ENCODE data around the gene USP24. TPM values are rescaled to one million over a fixed set of nuclear protein-coding genes. Genes with fewer than 3 reads are reported as not detected.

USP24 gene
- total and polyA plus RNA-seq, 11 donors = 13.9 to 53.7 (median 35.4) TPM

DNA sequence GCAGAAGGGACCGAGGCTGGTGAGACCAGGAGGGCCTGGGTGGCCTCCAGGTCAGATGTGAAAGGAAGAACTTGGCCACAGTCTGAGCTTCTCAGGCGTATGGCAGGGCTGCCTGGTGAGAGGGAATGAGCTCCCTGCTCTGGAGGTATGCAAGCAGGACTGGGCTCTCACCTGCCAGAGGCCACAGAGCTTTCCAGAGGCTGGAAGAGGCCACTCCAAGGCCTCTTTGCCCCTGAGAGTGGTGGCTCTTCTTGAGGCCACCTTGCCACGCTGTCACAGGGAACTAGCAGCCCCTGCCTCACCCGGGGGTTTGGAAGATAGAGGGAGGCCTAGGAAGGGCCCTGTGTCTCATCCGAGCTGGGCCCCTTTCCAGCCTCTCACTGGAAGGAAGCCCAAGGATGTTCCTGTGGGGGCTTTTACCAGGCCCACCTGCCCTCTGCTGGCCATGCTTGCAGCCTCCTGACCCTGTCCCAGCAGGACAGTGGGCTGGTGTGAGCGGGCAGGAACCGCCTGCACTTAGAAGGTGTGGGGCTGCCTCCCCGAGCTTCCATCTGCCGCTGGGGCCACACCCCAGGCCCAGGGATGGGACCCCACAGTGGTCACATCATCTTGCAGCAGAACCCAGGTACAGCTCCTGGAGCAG lies 165.8 kb downstream of the USP24 start:
- WGBS, 4 donors = 64 to 74% (median 66%) methylated on average over 5 to 9 of the region's 9 CpGs

DNA sequence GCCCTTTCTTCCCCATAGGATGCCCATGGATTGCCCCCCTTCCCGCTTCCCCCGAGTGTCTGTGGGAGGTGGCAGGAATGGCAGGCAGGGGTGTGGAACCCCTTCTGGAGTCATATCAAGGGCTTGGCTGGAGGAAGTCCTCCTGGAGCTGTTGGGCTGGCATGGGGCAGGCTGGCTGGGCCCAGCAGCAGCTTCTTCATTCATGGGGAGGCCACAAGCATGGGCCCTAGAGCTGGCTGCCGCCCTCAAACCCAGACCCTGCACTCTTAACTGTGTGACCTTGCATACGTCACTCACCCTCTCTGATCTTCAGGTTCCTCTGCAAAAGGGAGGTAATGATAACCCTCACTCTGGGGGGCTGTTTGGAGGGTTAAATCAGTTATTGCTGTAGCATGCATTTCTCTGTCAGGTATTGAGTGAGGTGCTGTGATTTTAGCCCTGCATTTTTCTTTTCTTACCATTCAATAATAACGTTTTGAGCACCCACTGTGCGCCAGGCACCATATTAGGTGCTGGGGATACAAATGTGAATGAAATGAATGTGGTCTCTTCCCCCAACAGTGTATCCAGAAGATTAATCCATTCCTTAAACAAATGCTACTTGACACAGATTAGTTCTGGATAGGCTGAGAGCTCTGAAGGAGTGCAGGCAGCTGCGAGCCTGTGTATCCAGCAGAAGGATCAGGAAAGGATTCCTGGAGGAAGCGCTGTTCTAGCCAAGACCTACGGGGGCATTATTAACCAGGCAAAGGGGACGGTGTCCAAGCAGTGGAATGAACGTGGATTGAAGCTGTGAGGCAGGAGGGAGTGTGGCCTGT lies 166.5 kb downstream of the USP24 start:
- TF ChIP-seq POLR2A (IDR thresholded peaks at IDR 0.05) = no peak
- TF ChIP-seq, protein P1, sequence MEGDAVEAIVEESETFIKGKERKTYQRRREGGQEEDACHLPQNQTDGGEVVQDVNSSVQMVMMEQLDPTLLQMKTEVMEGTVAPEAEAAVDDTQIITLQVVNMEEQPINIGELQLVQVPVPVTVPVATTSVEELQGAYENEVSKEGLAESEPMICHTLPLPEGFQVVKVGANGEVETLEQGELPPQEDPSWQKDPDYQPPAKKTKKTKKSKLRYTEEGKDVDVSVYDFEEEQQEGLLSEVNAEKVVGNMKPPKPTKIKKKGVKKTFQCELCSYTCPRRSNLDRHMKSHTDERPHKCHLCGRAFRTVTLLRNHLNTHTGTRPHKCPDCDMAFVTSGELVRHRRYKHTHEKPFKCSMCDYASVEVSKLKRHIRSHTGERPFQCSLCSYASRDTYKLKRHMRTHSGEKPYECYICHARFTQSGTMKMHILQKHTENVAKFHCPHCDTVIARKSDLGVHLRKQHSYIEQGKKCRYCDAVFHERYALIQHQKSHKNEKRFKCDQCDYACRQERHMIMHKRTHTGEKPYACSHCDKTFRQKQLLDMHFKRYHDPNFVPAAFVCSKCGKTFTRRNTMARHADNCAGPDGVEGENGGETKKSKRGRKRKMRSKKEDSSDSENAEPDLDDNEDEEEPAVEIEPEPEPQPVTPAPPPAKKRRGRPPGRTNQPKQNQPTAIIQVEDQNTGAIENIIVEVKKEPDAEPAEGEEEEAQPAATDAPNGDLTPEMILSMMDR (IDR thresholded peaks at IDR 0.05) = no peak
- H3K27ac ChIP-seq = no peak overlapping the region
- WGBS, 4 donors = 87 to 93% (median 89%) methylated on average over 11 of the region's 11 CpGs
- H3K9me3 ChIP-seq = no peaks in the 10 kb centered on the region
- ATAC-seq = no peak
- no peak for DNase-seq
- intact Hi-C loops (cut with DNase I) = no loop called here
- H3K4me3 ChIP-seq = no peak overlapping the region
- no peaks in the 10 kb centered on the region for H3K27me3 ChIP-seq
- H3K4me1 ChIP-seq = peaks cover 0 to 26% (median 5%) of the 10 kb centered on the region in 12 donors
- no peaks in the 10 kb centered on the region for H3K36me3 ChIP-seq

More for the DNA sequence above, 165.8 kb downstream of the USP24 start:
- Histone ChIP-seq H3K27me3 (no peaks in the 10 kb centered on the region), H3K27ac (no peak overlapping the region), H3K4me3 (no peak overlapping the region), H3K36me3 (no peaks in the 10 kb centered on the region), H3K4me1 (peaks cover 0 to 27% (median 5%) of the 10 kb centered on the region in 12 donors), H3K9me3 (no peaks in the 10 kb centered on the region)
- DNase-seq (no peak), ATAC-seq (no peak)
- TF ChIP-seq POLR2A (IDR thresholded peaks at IDR 0.05) = no peak
- TF ChIP-seq, protein P1 (IDR thresholded peaks at IDR 0.05) = no peak
- intact Hi-C loops (cut with DNase I) = no loop called here

DNA sequence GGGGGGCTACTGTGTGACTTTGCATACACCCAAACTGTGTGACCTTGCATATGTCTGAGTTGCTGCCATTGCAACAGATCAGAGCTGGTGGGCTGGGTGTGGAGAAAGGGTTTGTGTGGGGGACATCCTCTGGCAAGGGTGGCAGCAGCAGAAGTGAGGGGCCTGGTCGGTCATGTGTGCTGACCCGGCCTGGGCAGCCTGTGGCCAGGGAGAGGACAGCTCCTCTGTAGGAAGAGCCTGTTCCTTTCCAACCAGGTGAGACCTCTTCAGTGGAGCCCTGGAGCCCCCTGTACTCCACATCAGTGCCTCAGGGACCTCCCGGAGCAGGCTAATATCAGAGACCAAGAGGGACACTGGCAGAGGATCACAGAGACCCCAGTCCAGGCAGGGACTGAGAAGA lies 167.6 kb downstream of the USP24 start:
- WGBS, 4 donors = 91 to 98% (median 94%) methylated on average over 3 of the region's 3 CpGs
- no peaks in the 10 kb centered on the region for H3K27me3 ChIP-seq
- H3K36me3 ChIP-seq = no peaks in the 10 kb centered on the region
- peaks cover 0 to 16% (median 4%) of the 10 kb centered on the region in 12 donors for H3K4me1 ChIP-seq
- no peak for TF ChIP-seq POLR2A (IDR thresholded peaks at IDR 0.05)
- TF ChIP-seq, protein P1 (IDR thresholded peaks at IDR 0.05) = no peak
- no peak overlapping the region for H3K4me3 ChIP-seq
- H3K27ac ChIP-seq = no peak overlapping the region
- DNase-seq = no peak
- intact Hi-C loops (cut with DNase I) = no loop called here
- ATAC-seq = no peak
- H3K9me3 ChIP-seq = no peaks in the 10 kb centered on the region

DNA sequence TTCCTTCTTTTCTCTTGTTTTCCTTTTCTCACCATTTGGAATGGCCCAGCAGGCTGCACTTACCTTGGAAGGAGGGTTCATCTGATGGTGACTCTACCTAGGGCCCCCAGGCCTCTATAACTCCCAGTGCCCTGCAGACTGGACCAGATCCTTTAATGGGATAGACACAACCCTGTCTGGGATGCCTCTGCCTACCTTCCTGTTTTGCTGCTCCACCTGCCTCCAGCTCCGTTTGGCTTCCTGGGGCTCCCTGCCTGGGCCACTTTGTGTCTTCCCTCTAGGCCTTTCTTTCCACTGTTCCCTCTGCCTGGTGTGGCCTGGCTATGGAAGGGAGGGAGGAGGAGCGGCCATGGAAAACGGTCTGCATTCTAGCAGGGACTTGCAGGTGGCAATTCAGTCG lies 168.3 kb downstream of the USP24 start:
- Histone ChIP-seq H3K27ac (no peak overlapping the region), H3K4me3 (no peak overlapping the region), H3K4me1 (peaks cover 0 to 16% (median 4%) of the 10 kb centered on the region in 12 donors), H3K9me3 (no peaks in the 10 kb centered on the region), H3K36me3 (no peaks in the 10 kb centered on the region), H3K27me3 (peaks cover 0 to 4% (median 0%) of the 10 kb centered on the region in 9 donors)
- WGBS, 4 donors = 85 to 93% (median 91%) methylated on average over 4 of the region's 4 CpGs
- intact Hi-C loops (cut with DNase I) = no loop called here
- TF ChIP-seq, protein P1 (IDR thresholded peaks at IDR 0.05) = no peak
- no peak for TF ChIP-seq POLR2A (IDR thresholded peaks at IDR 0.05)
- no peak for ATAC-seq
- DNase-seq = no peak
